ENCODE results near the gene CYB5R3. TPM values are rescaled to one million over a fixed set of nuclear protein-coding genes. Genes with fewer than 3 reads are reported as not detected.

Gene CYB5R3
- total RNA-seq, 4 donors from 2014 or later = 127 to 268 (median 155) TPM

DNA sequence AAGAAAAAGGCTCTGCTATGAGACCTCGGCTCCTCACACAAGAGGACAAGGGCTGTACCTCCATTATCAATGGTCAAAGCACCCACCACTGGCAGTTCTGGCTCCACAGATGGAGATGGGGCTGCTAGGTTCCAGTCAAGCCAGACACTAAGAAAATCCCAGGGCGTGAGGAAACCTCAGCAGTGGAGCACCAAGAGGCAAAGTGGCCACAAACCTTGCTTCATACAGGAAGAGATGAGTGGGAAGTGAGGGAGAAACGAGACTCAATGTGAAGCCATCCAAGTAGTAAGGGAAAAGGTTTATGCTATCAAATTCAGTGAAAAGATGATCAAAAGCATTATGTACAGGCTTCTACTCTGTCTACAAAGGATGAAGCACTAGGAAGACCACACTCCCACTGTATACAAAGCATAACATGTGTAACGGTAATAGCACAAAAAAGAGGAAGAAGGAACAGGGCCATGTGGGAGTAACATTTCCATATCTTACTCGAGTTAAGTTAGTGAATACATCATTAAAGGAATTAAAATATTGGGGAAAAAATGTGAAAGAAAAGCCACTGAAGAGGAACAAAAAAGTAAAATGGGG is 61.5 kb downstream of the CYB5R3 start:
- Histone ChIP-seq H3K9me3 (no peaks in the 10 kb centered on the region), H3K27me3 (no peaks in the 10 kb centered on the region), H3K36me3 (peaks cover 0 to 100% of the 10 kb centered on the region in 2 donors), H3K27ac (no peak overlapping the region), H3K4me1 (no peaks in the 10 kb centered on the region), H3K4me3 (no peak overlapping the region)
- no peak for TF ChIP-seq POLR2A (IDR thresholded peaks at IDR 0.05)
- no peak for TF ChIP-seq EP300 (IDR thresholded peaks at IDR 0.05)
- TF ChIP-seq POLR2AphosphoS5 (IDR thresholded peaks at IDR 0.05) = no peak
- no peak for TF ChIP-seq CTCF (IDR thresholded peaks at IDR 0.05)
- 77 to 84% methylated on average over 2 to 4 of the region's 5 CpGs for WGBS, 2 donors (ENCODE audit: low coverage in 1 of 2)
- ATAC-seq = no peak

DNA sequence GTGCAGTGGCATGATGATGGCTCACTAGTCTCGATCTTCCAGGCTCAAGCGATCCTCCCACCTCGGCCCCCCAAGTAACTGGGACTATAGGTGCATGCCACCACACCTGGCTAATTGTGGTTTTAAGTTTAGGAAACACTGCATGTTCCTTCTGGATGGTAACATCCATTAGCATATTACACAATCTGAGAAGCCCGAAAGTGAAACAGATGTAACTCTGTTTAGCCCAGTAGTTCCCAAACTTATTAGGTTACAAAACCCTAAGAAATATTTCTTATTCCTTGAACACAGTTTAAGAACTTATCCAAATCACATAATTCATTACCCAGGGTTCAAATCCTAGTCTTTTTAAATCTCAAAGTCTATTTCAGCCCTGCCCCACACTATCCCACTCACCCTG is 62.8 kb downstream of the CYB5R3 start:
- no peaks in the 10 kb centered on the region for H3K27me3 ChIP-seq
- 98 to 100% methylated on average over 1 to 3 of the region's 4 CpGs for WGBS, 2 donors (ENCODE audit: low coverage in 1 of 2)
- TF ChIP-seq POLR2AphosphoS5 (IDR thresholded peaks at IDR 0.05) (no peak), EP300 (IDR thresholded peaks at IDR 0.05) (no peak), POLR2A (IDR thresholded peaks at IDR 0.05) (no peak), CTCF (IDR thresholded peaks at IDR 0.05) (no peak)
- H3K27ac ChIP-seq = no peak overlapping the region
- H3K9me3 ChIP-seq = no peaks in the 10 kb centered on the region
- peaks cover 0 to 8% (median 3%) of the 10 kb centered on the region in 3 donors for H3K4me1 ChIP-seq
- H3K36me3 ChIP-seq = peaks cover 0 to 90% of the 10 kb centered on the region in 2 donors
- ATAC-seq = no peak
- no peak overlapping the region for H3K4me3 ChIP-seq

DNA sequence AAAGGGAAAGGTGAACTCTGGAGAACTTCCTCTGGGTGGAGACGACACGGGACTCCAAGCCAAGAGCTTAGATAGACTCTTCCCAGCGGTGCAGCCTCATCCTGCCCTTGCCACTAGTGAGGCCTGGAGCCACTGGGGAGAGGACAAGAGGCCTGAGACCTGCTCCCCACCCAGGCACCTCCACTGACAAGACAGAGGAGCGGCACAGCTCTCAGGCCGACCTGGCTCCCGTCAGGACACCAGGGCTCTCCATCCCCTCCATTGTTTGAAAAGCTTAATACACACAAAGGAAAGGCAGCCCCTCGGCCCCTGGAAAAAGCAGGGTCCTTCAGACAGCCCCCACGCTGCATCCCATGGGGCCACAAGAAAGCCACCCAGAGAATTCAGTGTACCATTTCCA is 64.1 kb downstream of the CYB5R3 start:
- no peaks in the 10 kb centered on the region for H3K9me3 ChIP-seq
- TF ChIP-seq CTCF (IDR thresholded peaks at IDR 0.05) (no peak), EP300 (IDR thresholded peaks at IDR 0.05) (no peak), POLR2A (IDR thresholded peaks at IDR 0.05) (no peak)
- H3K4me3 ChIP-seq = no peak overlapping the region
- H3K36me3 ChIP-seq = peaks cover 0 to 77% of the 10 kb centered on the region in 2 donors
- H3K27ac ChIP-seq = no peak overlapping the region
- H3K27me3 ChIP-seq = no peaks in the 10 kb centered on the region
- no peak for ATAC-seq
- peaks cover 0 to 14% (median 6%) of the 10 kb centered on the region in 3 donors for H3K4me1 ChIP-seq
- WGBS, 2 donors (ENCODE audit: low coverage in 1 of 2) = 55% methylated on average over 4 of the region's 8 CpGs; no CpG with 5 or more reads in 1 of the 2 donors

DNA sequence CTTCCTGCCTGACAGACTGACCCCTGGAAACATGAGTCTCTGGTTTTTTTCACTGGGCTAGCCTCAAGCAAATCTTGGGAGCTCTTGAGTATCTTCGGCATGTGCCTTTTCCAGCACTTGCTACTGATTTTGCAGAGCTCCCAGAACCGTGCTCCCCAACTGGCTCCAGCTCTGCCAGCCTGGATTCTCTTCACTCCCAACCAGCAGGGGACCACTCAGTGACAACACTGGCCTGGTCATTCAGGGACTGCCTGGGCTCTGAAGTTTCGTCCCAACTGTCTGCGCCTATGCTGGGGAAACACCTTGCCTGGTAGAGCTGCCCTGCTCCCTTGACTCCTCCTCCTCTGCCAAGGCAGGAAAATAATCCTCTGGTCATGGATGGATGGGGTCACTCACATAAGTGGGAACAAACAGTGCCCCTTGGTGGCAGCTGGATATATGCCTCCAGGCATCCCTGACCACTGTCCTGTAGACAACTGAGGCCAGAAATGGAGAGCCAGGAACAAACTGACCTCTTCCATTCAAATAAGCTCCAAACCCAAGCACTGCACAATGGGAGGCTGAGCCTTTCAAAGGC is 64.7 kb downstream of the CYB5R3 start:
- 75% methylated on average over 1 of the region's 4 CpGs; no CpG with 5 or more reads in 1 of the 2 donors for WGBS, 2 donors (ENCODE audit: low coverage in 1 of 2)
- ATAC-seq = no peak
- Histone ChIP-seq H3K9me3 (no peaks in the 10 kb centered on the region), H3K27ac (no peak overlapping the region), H3K36me3 (peaks cover 0 to 77% of the 10 kb centered on the region in 2 donors), H3K4me1 (peaks cover 0 to 14% (median 6%) of the 10 kb centered on the region in 3 donors), H3K4me3 (no peak overlapping the region), H3K27me3 (no peaks in the 10 kb centered on the region)
- TF ChIP-seq EP300 (IDR thresholded peaks at IDR 0.05) (no peak), POLR2AphosphoS5 (IDR thresholded peaks at IDR 0.05) (no peak), POLR2A (IDR thresholded peaks at IDR 0.05) (no peak), CTCF (IDR thresholded peaks at IDR 0.05) (no peak)

DNA sequence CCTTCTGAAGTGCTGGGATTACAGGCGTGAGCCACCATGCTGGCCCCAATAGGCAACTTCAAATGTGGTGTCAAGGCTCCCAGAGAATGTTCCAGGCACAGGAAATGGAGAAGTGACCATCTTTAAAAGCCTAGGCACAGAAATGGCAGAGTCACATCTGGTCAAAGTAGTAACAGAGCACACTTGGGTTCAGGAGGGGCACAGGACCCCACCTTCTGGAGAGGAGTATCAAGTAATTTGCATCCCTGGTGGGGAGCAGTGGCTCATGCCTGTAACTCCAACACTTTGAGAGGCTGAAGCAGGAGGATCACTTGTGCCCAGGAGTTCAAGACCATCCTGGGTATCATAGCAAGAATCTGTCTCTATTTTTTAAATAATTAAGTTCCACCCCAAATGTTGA is 66.2 kb downstream of the CYB5R3 start:
- no peak for TF ChIP-seq POLR2AphosphoS5 (IDR thresholded peaks at IDR 0.05)
- TF ChIP-seq EP300 (IDR thresholded peaks at IDR 0.05) = no peak
- TF ChIP-seq CTCF (IDR thresholded peaks at IDR 0.05) = no peak
- TF ChIP-seq POLR2A (IDR thresholded peaks at IDR 0.05) = no peak
- Histone ChIP-seq H3K27ac (no peak overlapping the region), H3K36me3 (peaks cover 0 to 74% of the 10 kb centered on the region in 2 donors), H3K4me1 (peaks cover 0 to 14% (median 6%) of the 10 kb centered on the region in 3 donors), H3K4me3 (no peak overlapping the region), H3K27me3 (no peaks in the 10 kb centered on the region), H3K9me3 (no peaks in the 10 kb centered on the region)
- WGBS, 2 donors (ENCODE audit: low coverage in 1 of 2) = 83% methylated on average over 1 of the region's 1 CpG; no CpG with 5 or more reads in 1 of the 2 donors
- no peak for ATAC-seq

All from gastroesophageal sphincter (tissue), 4 donors.